ENCODE results near the gene ABLIM3.

DNA sequence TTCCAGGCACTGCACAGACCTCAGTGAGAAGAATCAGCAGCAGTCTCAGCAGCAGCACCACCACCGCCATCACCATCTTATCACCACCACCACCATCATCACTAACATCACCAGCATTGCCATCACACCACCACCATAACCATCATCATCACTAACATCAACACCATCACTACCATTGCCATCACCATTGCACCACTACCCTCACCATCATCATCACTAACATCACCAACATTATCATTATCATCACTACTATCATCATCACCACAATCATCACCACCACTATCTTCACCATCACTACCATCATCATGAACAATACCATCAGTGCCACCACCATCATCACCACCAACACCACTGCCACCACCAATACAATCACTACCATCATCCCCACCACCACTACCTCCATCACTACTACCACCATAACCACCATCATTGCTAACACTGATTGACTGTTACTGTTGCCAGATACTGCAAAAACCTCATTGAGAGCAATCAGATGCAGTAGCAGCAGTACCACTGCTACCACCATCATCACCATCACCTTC, 61.7 kb downstream of the ABLIM3 start:
- TF ChIP-seq, protein P1, sequence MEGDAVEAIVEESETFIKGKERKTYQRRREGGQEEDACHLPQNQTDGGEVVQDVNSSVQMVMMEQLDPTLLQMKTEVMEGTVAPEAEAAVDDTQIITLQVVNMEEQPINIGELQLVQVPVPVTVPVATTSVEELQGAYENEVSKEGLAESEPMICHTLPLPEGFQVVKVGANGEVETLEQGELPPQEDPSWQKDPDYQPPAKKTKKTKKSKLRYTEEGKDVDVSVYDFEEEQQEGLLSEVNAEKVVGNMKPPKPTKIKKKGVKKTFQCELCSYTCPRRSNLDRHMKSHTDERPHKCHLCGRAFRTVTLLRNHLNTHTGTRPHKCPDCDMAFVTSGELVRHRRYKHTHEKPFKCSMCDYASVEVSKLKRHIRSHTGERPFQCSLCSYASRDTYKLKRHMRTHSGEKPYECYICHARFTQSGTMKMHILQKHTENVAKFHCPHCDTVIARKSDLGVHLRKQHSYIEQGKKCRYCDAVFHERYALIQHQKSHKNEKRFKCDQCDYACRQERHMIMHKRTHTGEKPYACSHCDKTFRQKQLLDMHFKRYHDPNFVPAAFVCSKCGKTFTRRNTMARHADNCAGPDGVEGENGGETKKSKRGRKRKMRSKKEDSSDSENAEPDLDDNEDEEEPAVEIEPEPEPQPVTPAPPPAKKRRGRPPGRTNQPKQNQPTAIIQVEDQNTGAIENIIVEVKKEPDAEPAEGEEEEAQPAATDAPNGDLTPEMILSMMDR (IDR thresholded peaks at IDR 0.05), result no peak
- no peak for TF ChIP-seq POLR2AphosphoS5 (IDR thresholded peaks at IDR 0.05)
- no peak for TF ChIP-seq POLR2A (IDR thresholded peaks at IDR 0.05)

All from transverse colon (tissue), 4 donors.